Measurements from ENCODE around the gene STAT5A.
A peak's percentile ranks its signal among the peaks of the same experiment; 100 is the strongest.
"Not testable (repeated sequence)": the region's sequence is repeated elsewhere in the genome, so short reads cannot be mapped to it uniquely, and the experiment has no call there.

STAT5A gene

GRCh38 chr17:42286411-42287221, 1.7 kb upstream of the STAT5A start:
- DNase-seq: no peak

- DNase-seq: no peak
Measured at GRCh38 chr17:42287305-42287976, 857 bp upstream of the STAT5A start.

- DNase-seq: peak; percentile 69
Measured at GRCh38 chr17:42288803-42289610, 709 bp downstream of the STAT5A start.

DNA sequence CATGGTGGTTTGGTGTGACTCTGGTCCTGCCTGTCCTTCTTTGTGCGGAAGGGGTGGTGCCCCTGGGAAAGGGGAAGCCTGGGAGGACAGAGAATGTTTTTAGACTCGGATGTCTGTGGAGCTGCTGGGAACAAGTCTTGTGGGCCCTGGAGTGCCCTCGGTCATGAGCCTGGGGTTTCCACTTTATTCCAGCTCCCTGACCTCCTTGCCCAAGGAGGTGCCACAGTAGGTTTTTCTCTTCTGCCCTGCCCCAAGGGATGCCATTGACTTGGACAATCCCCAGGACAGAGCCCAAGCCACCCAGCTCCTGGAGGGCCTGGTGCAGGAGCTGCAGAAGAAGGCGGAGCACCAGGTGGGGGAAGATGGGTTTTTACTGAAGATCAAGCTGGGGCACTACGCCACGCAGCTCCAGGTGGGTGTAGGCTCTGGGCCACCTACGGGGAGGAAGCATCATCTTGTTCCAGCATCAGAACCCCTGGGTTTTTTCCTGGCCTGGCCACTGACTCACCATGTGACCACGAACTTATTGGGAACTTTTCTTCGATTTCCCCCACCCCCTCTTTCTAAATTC, 1.4 kb downstream of the STAT5A start:
- DNase-seq: no peak

DNA sequence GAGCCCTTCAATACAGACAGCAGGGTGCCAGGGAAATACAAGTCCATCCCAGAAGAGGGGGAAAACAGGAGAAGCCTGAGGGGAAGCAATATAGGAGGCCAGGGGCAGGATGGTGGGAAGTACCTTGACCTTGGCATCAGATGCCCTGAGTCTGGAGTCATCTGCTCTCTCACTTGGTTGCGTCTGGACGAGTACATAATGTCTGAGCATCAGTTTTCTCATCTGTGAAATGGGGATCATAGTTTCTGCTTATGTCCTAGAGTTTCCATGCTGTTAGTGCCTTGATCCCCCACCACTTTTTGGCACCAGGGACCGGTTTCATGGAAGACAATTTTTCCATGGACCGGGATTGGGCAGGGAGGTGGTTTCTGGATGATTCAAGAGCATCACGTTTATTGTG, 2.3 kb downstream of the STAT5A start:
- DNase-seq: no peak

DNA sequence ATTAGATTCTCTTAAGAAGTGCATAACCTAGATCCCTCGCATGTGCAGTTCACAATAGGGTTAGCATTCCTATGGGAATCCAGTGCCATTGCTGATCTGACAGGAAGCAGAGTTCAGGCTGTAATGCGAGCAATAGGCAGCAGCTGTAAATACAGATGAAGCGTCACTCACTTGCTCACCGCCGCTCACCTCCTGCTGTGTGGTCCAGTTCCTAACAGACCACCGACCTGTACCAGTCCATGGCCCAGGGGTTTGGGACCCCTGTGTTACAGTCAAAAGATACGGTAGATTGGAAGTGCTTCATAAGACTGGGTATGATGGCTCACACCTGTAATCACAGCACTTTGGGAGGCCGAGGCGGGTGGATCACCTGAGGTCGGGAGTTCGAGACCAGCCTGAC, 2.8 kb downstream of the STAT5A start:
- no peak for DNase-seq

GRCh38 chr17:42294469-42295398, 6.4 kb downstream of the STAT5A start:
- no peak for DNase-seq

- no peak for DNase-seq
Measured at GRCh38 chr17:42296012-42296411, 7.7 kb downstream of the STAT5A start.

- not testable (repeated sequence) for DNase-seq
Measured at GRCh38 chr17:42297775-42298174, 9.5 kb downstream of the STAT5A start.

- not testable (repeated sequence) for DNase-seq
Measured at GRCh38 chr17:42299361-42299760, 11.1 kb downstream of the STAT5A start.

DNA sequence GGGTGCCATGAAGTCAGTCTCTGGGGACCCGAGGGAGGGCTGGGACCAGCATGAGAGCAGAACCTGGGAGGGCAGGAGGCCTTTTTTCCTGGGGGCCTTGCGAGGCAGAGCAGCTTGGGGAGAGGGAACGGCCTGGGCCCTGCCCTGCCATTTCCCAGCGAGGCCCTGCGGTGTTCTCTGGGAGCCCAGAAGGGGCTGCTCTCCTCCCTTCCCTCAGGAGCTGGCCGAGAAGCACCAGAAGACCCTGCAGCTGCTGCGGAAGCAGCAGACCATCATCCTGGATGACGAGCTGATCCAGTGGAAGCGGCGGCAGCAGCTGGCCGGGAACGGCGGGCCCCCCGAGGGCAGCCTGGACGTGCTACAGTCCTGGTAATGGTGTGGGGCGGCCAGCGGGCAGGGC, 11.6 kb downstream of the STAT5A start:
- DNase-seq: not testable (repeated sequence)

DNA sequence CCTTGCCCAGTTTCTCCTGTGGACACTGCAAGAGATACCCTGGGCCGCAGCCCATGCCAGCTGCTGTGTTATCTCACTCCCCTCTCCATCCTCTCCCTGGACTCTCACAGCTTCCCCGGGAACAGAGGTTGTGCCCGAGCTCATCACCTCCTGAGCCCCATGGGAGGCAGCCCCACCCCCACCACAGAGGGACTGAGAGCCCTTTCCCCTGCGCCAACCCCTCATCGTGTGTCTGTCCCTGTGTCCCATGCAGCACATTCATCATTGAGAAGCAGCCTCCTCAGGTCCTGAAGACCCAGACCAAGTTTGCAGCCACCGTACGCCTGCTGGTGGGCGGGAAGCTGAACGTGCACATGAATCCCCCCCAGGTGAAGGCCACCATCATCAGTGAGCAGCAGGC, 12.7 kb downstream of the STAT5A start:
- no peak for DNase-seq

- no peak for DNase-seq
Measured at GRCh38 chr17:42303694-42304093, 15.4 kb downstream of the STAT5A start.

- DNase-seq: no peak
Measured at GRCh38 chr17:42304187-42305030, 16.1 kb downstream of the STAT5A start.

DNA sequence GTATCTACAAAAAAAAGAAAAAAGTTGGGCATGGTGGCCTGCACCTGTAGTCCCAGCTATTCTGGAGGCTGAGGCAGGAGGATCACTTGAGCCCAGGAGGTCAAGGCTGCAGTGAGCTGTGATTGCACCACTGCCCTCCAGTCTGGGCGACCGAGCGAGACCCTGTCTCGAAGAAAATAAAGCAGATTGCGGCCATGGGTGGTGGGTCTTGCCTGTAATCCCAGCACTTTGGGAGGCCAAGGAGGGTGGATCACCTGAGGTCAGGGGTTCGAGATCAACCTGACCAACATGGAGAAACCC, 16.7 kb downstream of the STAT5A start:
- not testable (repeated sequence) for DNase-seq

- DNase-seq: no peak
Measured at GRCh38 chr17:42305543-42306384, 17.5 kb downstream of the STAT5A start.

GRCh38 chr17:42306385-42306667, 18.0 kb downstream of the STAT5A start:
- no peak for DNase-seq

DNA sequence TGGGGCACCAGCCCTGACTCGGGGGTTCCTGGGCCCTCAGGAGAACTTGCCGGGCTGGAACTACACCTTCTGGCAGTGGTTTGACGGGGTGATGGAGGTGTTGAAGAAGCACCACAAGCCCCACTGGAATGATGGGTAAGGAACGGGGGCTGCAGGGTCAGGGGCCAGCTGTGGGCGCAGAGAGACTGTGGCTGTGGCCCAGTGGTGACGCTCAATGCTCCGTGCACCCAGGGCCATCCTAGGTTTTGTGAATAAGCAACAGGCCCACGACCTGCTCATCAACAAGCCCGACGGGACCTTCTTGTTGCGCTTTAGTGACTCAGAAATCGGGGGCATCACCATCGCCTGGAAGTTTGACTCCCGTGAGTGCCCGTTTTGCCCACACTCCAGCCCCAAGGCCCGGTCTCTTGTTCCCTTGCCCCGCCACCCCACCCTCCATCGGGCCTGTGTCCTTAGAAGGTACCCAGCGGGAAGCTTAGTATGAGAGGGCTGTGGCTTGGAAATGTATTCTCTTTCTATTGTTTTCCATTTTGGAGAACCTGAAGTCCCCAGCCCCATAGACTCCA, 19.1 kb downstream of the STAT5A start:
- no peak for DNase-seq

DNA sequence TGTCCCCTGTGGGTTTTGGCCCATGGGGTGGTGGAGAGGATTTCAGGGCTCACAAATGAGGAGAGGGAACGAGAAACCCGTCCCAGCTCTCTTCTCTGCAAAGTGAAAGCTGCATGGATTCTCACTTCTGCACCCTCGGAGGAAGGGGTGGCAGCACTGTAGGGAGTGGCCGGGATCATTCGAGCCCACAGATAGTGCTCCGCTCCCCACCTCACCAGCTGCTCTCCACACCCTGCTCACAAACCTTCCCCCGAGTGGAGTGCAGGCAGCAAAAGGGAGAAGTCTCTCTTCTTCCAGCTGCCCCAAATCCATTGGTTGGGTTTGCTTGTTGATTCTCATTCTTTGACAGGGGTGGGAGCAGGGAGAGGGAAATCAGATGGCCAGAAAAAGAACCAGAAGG, 20.1 kb downstream of the STAT5A start:
- no peak for DNase-seq

- DNase-seq: no peak
Measured at GRCh38 chr17:42309142-42309541, 20.8 kb downstream of the STAT5A start.
